HepG2 (cell line): Measurements from ENCODE around the gene ADARB2. TPM values are rescaled to one million over a fixed set of nuclear protein-coding genes. Genes with fewer than 3 reads are reported as not detected.

Source experiments
- ATAC-seq: fragments of 200-7000 bp; cut with Tn5 transposase; 3 replicates; pipeline ENCODE4 v1.9.1; 2020; ENCODE audit warnings: mild to moderate bottlenecking, moderate library complexity
- BruUV-seq: library from RNA; stranded (reverse); fragments of 400-500 nt; replicated peaks from 2 replicates; lab custom pipeline; 2021; lab: Mats Ljungman, UMichigan
- CTCF ChIA-PET: fragments of 300-600 bp; formaldehyde crosslinking; extraction: SDS; loops from one replicate; lab custom pipeline; 2021; ENCODE audit warnings: low total read pairs, inconsistent platforms, low intra/inter-chr PET ratio; lab: Yijun Ruan, JAX
- POLR2A ChIA-PET: fragments of 350-600 bp; sonication (Branson Sonifier 250); formaldehyde crosslinking; loops from one replicate; lab custom pipeline; 2020; ENCODE audit warnings: antibody characterized with exemption, inconsistent platforms; lab: Yijun Ruan, JAX
- DNase-seq: peaks from one replicate; pipeline ENCODE4 v3.0.0-alpha.2; 2015; ENCODE audit warnings: low spot score
- FAIRE-seq: peaks from 3 replicates; lab custom pipeline; 2011; peaks lifted over from hg19 to GRCh38; lab: Jason Lieb, UNC
- H2AFZ ChIP-seq: one replicate; pipeline ENCODE4 v1.6.1; 2011; ENCODE audit warnings: low read length, inconsistent platforms
- H3K27ac ChIP-seq: fragments of 300-600 bp; 3 replicates; pipeline ENCODE4 v1.8.0; 2011; ENCODE audit warnings: mixed run types, mild to moderate bottlenecking, mixed read lengths, low read length, inconsistent platforms; ENCODE audit not compliant: insufficient read depth; ENCODE audit errors: extremely low read length
- H3K27me3 ChIP-seq, 2 experiments: fragments of 200-600 bp in 1 of 2; 2 replicates in 1 of 2; 3 replicates in 1 of 2; pipeline versions ENCODE4 v1.6.0 to v1.8.0; 2011; ENCODE audit warnings: low read length in 2 of 2, mild to moderate bottlenecking in 2 of 2, moderate library complexity in 2 of 2, inconsistent platforms in 1 of 2; ENCODE audit not compliant: insufficient read depth in 2 of 2, control insufficient read depth in 1 of 2
- H3K36me3 ChIP-seq, 2 experiments: fragments of 200-600 bp in 1 of 2; replicated peaks in 1 of 2; 2 replicates in 1 of 2; 3 replicates in 1 of 2; pipeline versions ENCODE4 v1.5.1 to v1.8.0; 2011; ENCODE audit warnings: low read length in 2 of 2, inconsistent platforms in 1 of 2; ENCODE audit not compliant: insufficient read depth in 2 of 2, control insufficient read depth in 1 of 2
- H3K4me1 ChIP-seq: 2 replicates; pipeline ENCODE4 v1.5.1; 2012; ENCODE audit warnings: low read length, inconsistent platforms; ENCODE audit not compliant: insufficient read depth
- H3K4me2 ChIP-seq: 2 replicates; pipeline ENCODE4 v1.6.0; 2011; ENCODE audit warnings: low read depth, low read length, inconsistent platforms
- H3K4me3 ChIP-seq, 3 experiments: fragments of 200-600 bp in 1 of 3; sonication (generic), shearing (Covaris generic) in 1 of 3; replicated peaks in 1 of 3; 2 replicates each; pipeline ENCODE4 v1.5.1; 2011 to 2016; ENCODE audit warnings: low read length in 3 of 3, inconsistent platforms in 2 of 3, low read depth in 2 of 3, mild to moderate bottlenecking in 2 of 3, control low read depth in 1 of 3, mixed read lengths in 1 of 3; ENCODE audit not compliant: insufficient read depth in 1 of 3
- H3K79me2 ChIP-seq: one replicate; pipeline ENCODE4 v1.6.1; 2011; ENCODE audit warnings: low read length, inconsistent platforms; ENCODE audit not compliant: insufficient read depth
- H3K9ac ChIP-seq: 2 replicates; pipeline ENCODE4 v1.6.0; 2011; ENCODE audit warnings: mild to moderate bottlenecking, low read depth, low read length, inconsistent platforms; ENCODE audit not compliant: insufficient read depth
- H3K9me3 ChIP-seq: 2 replicates; pipeline ENCODE4 v1.5.1; 2012; ENCODE audit warnings: mild to moderate bottlenecking, low read length
- H4K20me1 ChIP-seq: 2 replicates; pipeline ENCODE4 v1.6.0; 2011; ENCODE audit warnings: inconsistent platforms, mild to moderate bottlenecking, low read length, moderate library complexity; ENCODE audit not compliant: insufficient read depth
- ATF7 ChIP-seq, 2 experiments: fragments of 450-650 bp in 1 of 2; sonication (generic) in 1 of 2; formaldehyde crosslinking in 1 of 2; IDR thresholded peaks; 2 replicates each; pipeline versions ENCODE4 v1.4.0 to v1.6.1; 2016 to 2020; ENCODE audit warnings: antibody characterized with exemption in 1 of 2, mild to moderate bottlenecking in 1 of 2, missing genetic modification reagents in 1 of 2
- MED1 ChIP-seq: sonication (generic); formaldehyde crosslinking; IDR thresholded peaks from 2 replicates; pipeline ENCODE4 v1.4.0; 2020; ENCODE audit warnings: missing genetic modification reagents
- ZNF18 ChIP-seq: sonication (generic); formaldehyde crosslinking; IDR thresholded peaks from 2 replicates; pipeline ENCODE4 v1.8.0; 2022; ENCODE audit warnings: mild to moderate bottlenecking, missing genetic modification reagents; ENCODE audit not compliant: insufficient replicate concordance
- WGBS: methylation state at CpG from one replicate; pipeline ENCODE4 v1.1.6; 2017; ENCODE audit warnings: low lambda C conversion rate; 5-methylcytosine and 5-hydroxymethylcytosine counted together
- in situ Hi-C: cut with HindIII; loops from 2 replicates; pipeline ENCODE4 v1.10.0; 2017; ENCODE audit warnings: low pct_unique_long_range_greater_than_20kb; ENCODE audit not compliant: extremely low pct_ligation_motif_present
- intact Hi-C: fragments of 100-400 bp; cut with micrococcal nuclease; formaldehyde crosslinking; loops from one replicate; pipeline ENCODE4 v1.10.0; 2022; ENCODE audit not compliant: unreplicated experiment
- polyA plus RNA-seq, 8 experiments: library from polyadenylated mRNA; depleted of rRNA in 3 of 8; stranded (reverse) in 7 of 8; unstranded in 1 of 8; fragments of >200 nt; fragmentation: Illumina TruSeq in 4 of 8; extraction: Trizol in 4 of 8; gene quantifications; 2 replicates each; pipeline versions ENCODE4 v1.2.1 to v1.2.3, GENCODE V29; 2011 to 2016; ENCODE audit warnings: low read depth in 4 of 8, missing spikeins in 1 of 8, mixed read lengths in 1 of 8; ENCODE audit not compliant: insufficient read depth in 1 of 8
- total RNA-seq, 5 experiments: library from RNA; depleted of rRNA; stranded (reverse); fragments of >200 nt; fragmentation: Illumina TruSeq; extraction: Trizol; gene quantifications; 2 replicates each; pipeline ENCODE4 v1.2.3, GENCODE V29; 2016; ENCODE audit warnings: low read depth in 1 of 5
- TF ChIP-seq, protein P1 (sequence below): sonication (generic); formaldehyde crosslinking; IDR thresholded peaks from 2 replicates; pipeline ENCODE4 v1.4.0; 2020; ENCODE audit warnings: missing genetic modification reagents, borderline replicate concordance

Gene ADARB2
- total and polyA plus RNA-seq, 2 of the 13 experiments (the other 11 are each of a cell fraction or from before 2014, with no cell fraction given): not detected

DNA sequence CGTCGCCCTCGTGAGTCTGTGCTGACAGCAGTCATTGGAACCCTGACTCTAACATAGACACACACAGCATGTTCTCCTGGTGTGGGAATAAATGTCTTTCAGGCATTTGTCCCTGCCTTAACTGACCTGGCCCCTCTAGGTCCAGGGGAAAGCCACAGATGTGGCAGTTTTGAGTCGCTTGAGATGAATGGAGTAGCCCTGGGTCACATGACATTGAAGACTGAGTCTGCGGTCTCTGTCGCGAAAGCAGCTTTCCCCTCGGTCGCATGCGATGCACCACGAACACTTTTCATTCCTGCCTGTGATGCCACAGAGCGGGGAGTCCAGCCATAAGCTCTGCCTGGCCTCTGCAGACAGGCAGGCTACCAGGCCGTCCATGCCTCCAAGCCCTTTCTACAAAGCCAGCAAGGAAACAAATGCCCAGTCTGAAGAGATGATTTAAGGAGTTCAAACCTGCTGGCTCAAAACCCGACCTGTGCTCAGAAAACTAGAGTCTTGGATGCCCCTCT lies 508.8 kb downstream of the ADARB2 start (continued):
- TF ChIP-seq ZNF18 (CRISPR knock-in tag) (no peak), MED1 (CRISPR knock-in tag) (no peak)

GRCh38 chr10:1227510-1228402 lies 509.6 kb downstream of the ADARB2 start:
- in situ Hi-C loops: no loop called here
- TF ChIP-seq, protein P1, sequence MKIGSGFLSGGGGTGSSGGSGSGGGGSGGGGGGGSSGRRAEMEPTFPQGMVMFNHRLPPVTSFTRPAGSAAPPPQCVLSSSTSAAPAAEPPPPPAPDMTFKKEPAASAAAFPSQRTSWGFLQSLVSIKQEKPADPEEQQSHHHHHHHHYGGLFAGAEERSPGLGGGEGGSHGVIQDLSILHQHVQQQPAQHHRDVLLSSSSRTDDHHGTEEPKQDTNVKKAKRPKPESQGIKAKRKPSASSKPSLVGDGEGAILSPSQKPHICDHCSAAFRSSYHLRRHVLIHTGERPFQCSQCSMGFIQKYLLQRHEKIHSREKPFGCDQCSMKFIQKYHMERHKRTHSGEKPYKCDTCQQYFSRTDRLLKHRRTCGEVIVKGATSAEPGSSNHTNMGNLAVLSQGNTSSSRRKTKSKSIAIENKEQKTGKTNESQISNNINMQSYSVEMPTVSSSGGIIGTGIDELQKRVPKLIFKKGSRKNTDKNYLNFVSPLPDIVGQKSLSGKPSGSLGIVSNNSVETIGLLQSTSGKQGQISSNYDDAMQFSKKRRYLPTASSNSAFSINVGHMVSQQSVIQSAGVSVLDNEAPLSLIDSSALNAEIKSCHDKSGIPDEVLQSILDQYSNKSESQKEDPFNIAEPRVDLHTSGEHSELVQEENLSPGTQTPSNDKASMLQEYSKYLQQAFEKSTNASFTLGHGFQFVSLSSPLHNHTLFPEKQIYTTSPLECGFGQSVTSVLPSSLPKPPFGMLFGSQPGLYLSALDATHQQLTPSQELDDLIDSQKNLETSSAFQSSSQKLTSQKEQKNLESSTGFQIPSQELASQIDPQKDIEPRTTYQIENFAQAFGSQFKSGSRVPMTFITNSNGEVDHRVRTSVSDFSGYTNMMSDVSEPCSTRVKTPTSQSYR (CRISPR knock-in tag): no peak
- TF ChIP-seq ATF7 (IDR thresholded peaks at IDR 0.05) (peak; percentile 88), ATF7 (CRISPR knock-in tag; IDR thresholded peaks at IDR 0.05) (no peak)
- no peaks in the 10 kb centered on the region for H3K9me3 ChIP-seq
- no peaks in the 10 kb centered on the region for H3K79me2 ChIP-seq
- no peaks in the 10 kb centered on the region for H4K20me1 ChIP-seq
- no peak overlapping the region for H3K4me3 ChIP-seq
- no peak overlapping the region for H3K4me2 ChIP-seq
- ChIA-PET CTCF (no interaction called here), POLR2A (no interaction called here)
- no peak overlapping the region for H2AFZ ChIP-seq
- DNase-seq (no peak), ATAC-seq (no peak), FAIRE-seq (no peak)
- H3K9ac ChIP-seq: no peak overlapping the region
- no peaks in the 10 kb centered on the region for H3K4me1 ChIP-seq
- no TSS peak for BruUV-seq
- intact Hi-C loops: no loop called here
- peaks cover 4 to 14% of the 10 kb centered on the region in 2 experiments; a peak in 3 of 5 replicates for H3K27me3 ChIP-seq
- WGBS: 16% methylated on average over 9 of the region's 9 CpGs
- H3K27ac ChIP-seq: no peak overlapping the region
- H3K36me3 ChIP-seq: no peaks in the 10 kb centered on the region
